Caco-2 (cell line): Measurements from ENCODE around the gene SRMS. TPM values are rescaled to one million over a fixed set of nuclear protein-coding genes. Genes with fewer than 3 reads are reported as not detected.

Experiments
- BruUV-seq: library from RNA; stranded (reverse); fragments of 400-500 nt; replicated peaks from 2 replicates; lab custom pipeline; 2021; lab: Mats Ljungman, UMichigan
- CTCF ChIA-PET: fragments of 300-600 bp; sonication (Branson Sonifier 250); formaldehyde crosslinking; loops from one replicate; lab custom pipeline; 2022; ENCODE audit warnings: antibody characterized with exemption; lab: Charles Lee
- POLR2A ChIA-PET: fragments of 300-600 bp; sonication (Branson Sonifier 250); formaldehyde crosslinking; loops from one replicate; lab custom pipeline; 2022; ENCODE audit warnings: antibody characterized with exemption; lab: Charles Lee
- DNase-seq, 2 experiments: peaks; one replicate each; pipeline versions ENCODE4 v3.0.0 to v3.0.0-alpha.2; 2020 to 2022
- H3K27me3 ChIP-seq: replicated peaks from 2 replicates; pipeline ENCODE4 v1.6.0; 2011; ENCODE audit warnings: low read length; ENCODE audit not compliant: control insufficient read depth, insufficient read depth
- H3K36me3 ChIP-seq: 2 replicates; pipeline ENCODE4 v1.5.1; 2011; ENCODE audit warnings: low read length; ENCODE audit not compliant: control insufficient read depth, insufficient read depth
- H3K4me1 ChIP-seq: fragments of 250-450 bp; sonication (Bioruptor Pico); 2 replicates; pipeline ENCODE4 v1.5.1; 2020; ENCODE audit warnings: mild to moderate bottlenecking
- H3K4me3 ChIP-seq: 2 replicates; pipeline ENCODE4 v1.5.1; 2011; ENCODE audit warnings: low read depth, mild to moderate bottlenecking, control low read depth, low read length
- H3K9me3 ChIP-seq: fragments of 250-450 bp; sonication (Bioruptor Pico); 2 replicates; pipeline ENCODE4 v1.5.1; 2020; ENCODE audit warnings: mild to moderate bottlenecking, moderate library complexity
- H3K27ac Mint-ChIP-seq: one replicate; pipeline ENCODE4 v1.8.0; 2022; ENCODE audit warnings: mixed read lengths; ENCODE audit not compliant: unreplicated experiment
- H3K27me3 Mint-ChIP-seq: one replicate; pipeline ENCODE4 v1.8.0; 2022; ENCODE audit warnings: mixed read lengths; ENCODE audit not compliant: insufficient read depth, unreplicated experiment
- H3K36me3 Mint-ChIP-seq: one replicate; pipeline ENCODE4 v1.8.0; 2022; ENCODE audit warnings: mild to moderate bottlenecking, mixed read lengths; ENCODE audit not compliant: insufficient read depth, unreplicated experiment
- H3K4me1 Mint-ChIP-seq: one replicate; pipeline ENCODE4 v1.8.0; 2022; ENCODE audit warnings: low read depth, mixed read lengths; ENCODE audit not compliant: unreplicated experiment
- H3K4me3 Mint-ChIP-seq: one replicate; pipeline ENCODE4 v1.8.0; 2022; ENCODE audit warnings: mild to moderate bottlenecking, moderate library complexity, mixed read lengths; ENCODE audit not compliant: unreplicated experiment
- H3K9me3 Mint-ChIP-seq: one replicate; pipeline ENCODE4 v1.8.0; 2022; ENCODE audit warnings: mixed read lengths; ENCODE audit not compliant: unreplicated experiment
- CTCF ChIP-seq, 2 experiments: fragments of 200-600 bp in 1 of 2; IDR thresholded peaks; 1 replicate in 1 of 2; 2 replicates in 1 of 2; pipeline versions ENCODE4 v1.5.1 to v1.8.0; 2011 to 2022; ENCODE audit warnings: antibody characterized with exemption in 1 of 2, control low read depth in 1 of 2, inconsistent platforms in 1 of 2, low read depth in 1 of 2, low read length in 1 of 2, mild to moderate bottlenecking in 1 of 2, moderate library complexity in 1 of 2; ENCODE audit not compliant: insufficient read depth in 1 of 2, severe bottlenecking in 1 of 2, unreplicated experiment in 1 of 2
- intact Hi-C: fragments of 100-400 bp; cut with micrococcal nuclease; formaldehyde crosslinking; loops from one replicate; pipeline ENCODE4 v1.10.0; 2022; ENCODE audit not compliant: unreplicated experiment
- total RNA-seq: library from RNA; stranded (reverse); gene quantifications from 2 replicates; pipeline ENCODE4 v1.2.3, GENCODE V29; 2022

The SRMS gene
- total RNA-seq, 1 experiment from 2014 or later, result not detected

- no peaks in the 10 kb centered on the region for H3K4me1 Mint-ChIP-seq
- H3K9me3 Mint-ChIP-seq, result no peaks in the 10 kb centered on the region
- Histone ChIP-seq H3K27me3 (no peaks in the 10 kb centered on the region; the same call in 1 of the 2 replicates), H3K9me3 (no peaks in the 10 kb centered on the region), H3K4me3 (no peak overlapping the region), H3K4me1 (no peaks in the 10 kb centered on the region), H3K36me3 (no peaks in the 10 kb centered on the region)
- intact Hi-C loops, result no loop called here
- H3K36me3 Mint-ChIP-seq, result no peaks in the 10 kb centered on the region
- no peak for TF ChIP-seq CTCF (IDR thresholded peaks at IDR 0.05; ENCODE audit: insufficient read depth in 1 of 2, low read depth in 1 of 2, low read length in 1 of 2, severe bottlenecking in 1 of 2, unreplicated experiment in 1 of 2)
- BruUV-seq, result no TSS peak
- no peak overlapping the region for H3K4me3 Mint-ChIP-seq
- no peak for DNase-seq
- CTCF ChIA-PET, result no interaction called here
- no peak overlapping the region for H3K27ac Mint-ChIP-seq
- POLR2A ChIA-PET, result interaction anchor here (1.3 kb wide), 1 partner anchor 15 kb away, joined by 3 read pairs; no protein-coding TSS in a partner anchor
- H3K27me3 Mint-ChIP-seq, result peaks cover 19% of the 10 kb centered on the region
These were observed 41.8 kb downstream of the SRMS start for GRCh38 chr20:63505723-63506122.

GRCh38 chr20:63505281-63505680, 42.3 kb downstream of the SRMS start:
- H3K27ac Mint-ChIP-seq, result no peak overlapping the region
- Histone ChIP-seq H3K4me1 (no peaks in the 10 kb centered on the region), H3K4me3 (no peak overlapping the region), H3K27me3 (no peaks in the 10 kb centered on the region; the same call in 1 of the 2 replicates), H3K36me3 (no peaks in the 10 kb centered on the region), H3K9me3 (no peaks in the 10 kb centered on the region)
- no peaks in the 10 kb centered on the region for H3K9me3 Mint-ChIP-seq
- BruUV-seq, result no TSS peak
- TF ChIP-seq CTCF (IDR thresholded peaks at IDR 0.05; ENCODE audit: insufficient read depth in 1 of 2, low read depth in 1 of 2, low read length in 1 of 2, severe bottlenecking in 1 of 2, unreplicated experiment in 1 of 2), result no peak
- no peaks in the 10 kb centered on the region for H3K36me3 Mint-ChIP-seq
- ChIA-PET POLR2A (interaction anchor here (1.3 kb wide), 1 partner anchor 16 kb away, joined by 3 read pairs; no protein-coding TSS in a partner anchor), CTCF (no interaction called here)
- no peak overlapping the region for H3K4me3 Mint-ChIP-seq
- peaks cover 19% of the 10 kb centered on the region for H3K27me3 Mint-ChIP-seq
- H3K4me1 Mint-ChIP-seq, result no peaks in the 10 kb centered on the region
- intact Hi-C loops, result no loop called here
- no peak for DNase-seq

- TF ChIP-seq CTCF (IDR thresholded peaks at IDR 0.05; ENCODE audit: insufficient read depth in 1 of 2, low read depth in 1 of 2, low read length in 1 of 2, severe bottlenecking in 1 of 2, unreplicated experiment in 1 of 2), result no peak
- Histone ChIP-seq H3K27me3 (no peaks in the 10 kb centered on the region; the same call in 1 of the 2 replicates), H3K4me1 (no peaks in the 10 kb centered on the region), H3K36me3 (no peaks in the 10 kb centered on the region), H3K9me3 (no peaks in the 10 kb centered on the region), H3K4me3 (no peak overlapping the region)
- H3K27ac Mint-ChIP-seq, result no peak overlapping the region
- H3K9me3 Mint-ChIP-seq, result no peaks in the 10 kb centered on the region
- H3K36me3 Mint-ChIP-seq, result no peaks in the 10 kb centered on the region
- H3K27me3 Mint-ChIP-seq, result peaks cover 15% of the 10 kb centered on the region
- H3K4me3 Mint-ChIP-seq, result no peak overlapping the region
- ChIA-PET POLR2A (interaction anchor here (1.3 kb wide), 1 partner anchor 17 kb away, joined by 3 read pairs; no protein-coding TSS in a partner anchor), CTCF (no interaction called here)
- H3K4me1 Mint-ChIP-seq, result no peaks in the 10 kb centered on the region
- intact Hi-C loops, result no loop called here
- BruUV-seq, result no TSS peak
- DNase-seq, result no peak
These were observed 42.9 kb downstream of the SRMS start for GRCh38 chr20:63504642-63505041.
